GM21360 (cell line): Measurements from ENCODE around the gene MTFMT.
"Not testable (repeated sequence)": the region's sequence is repeated elsewhere in the genome, so short reads cannot be mapped to it uniquely, and the experiment has no call there.

Source experiments
- ATAC-seq: cut with Tn5 transposase; IDR thresholded peaks from one replicate; pipeline ENCODE4 v1.9.1; 2021; ENCODE audit warnings: mild to moderate bottlenecking, moderate library complexity; ENCODE audit not compliant: unreplicated experiment

Gene MTFMT

GRCh38 chr15:65040461-65040860 lies 11.0 kb upstream of the MTFMT start:
- ATAC-seq = no peak

DNA sequence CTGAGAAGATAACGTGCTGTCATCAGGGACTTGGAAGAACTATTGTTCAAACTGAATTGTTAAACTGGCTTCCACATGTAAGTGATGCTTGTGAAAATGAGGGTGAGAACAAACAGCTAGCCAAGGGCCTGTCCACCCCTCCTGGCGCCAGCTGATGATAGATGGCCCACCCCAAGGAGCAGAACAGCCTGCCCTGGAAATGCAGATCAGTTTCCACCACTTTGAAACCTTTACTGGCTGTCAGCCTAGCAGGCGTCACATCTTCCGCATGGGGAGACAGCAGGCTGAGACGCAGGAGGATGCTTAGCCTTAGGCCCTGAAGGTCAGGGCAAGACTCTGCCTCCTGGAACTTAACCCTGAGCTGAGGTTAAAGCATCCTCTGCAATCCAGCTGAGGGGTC lies 9.4 kb upstream of the MTFMT start:
- no peak for ATAC-seq

DNA sequence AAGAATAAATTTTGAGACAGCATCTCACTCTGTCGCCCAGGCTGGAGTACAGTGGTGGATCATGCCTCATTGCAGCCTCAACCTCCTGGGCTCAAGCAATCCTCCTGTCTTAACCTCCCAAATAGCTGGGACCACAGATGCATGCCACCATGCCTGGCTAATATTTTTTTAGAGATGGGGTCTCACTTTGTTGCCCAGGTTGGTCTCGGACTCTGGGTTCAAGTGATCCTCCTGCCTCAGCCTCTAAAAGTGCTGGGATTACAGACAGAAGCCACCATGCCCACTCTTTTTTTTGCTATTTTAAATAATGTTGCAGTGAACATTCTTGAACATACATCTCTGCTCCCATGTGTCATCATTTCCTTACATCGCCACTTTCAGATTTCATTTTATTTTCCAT lies 9.0 kb upstream of the MTFMT start:
- ATAC-seq = no peak

DNA sequence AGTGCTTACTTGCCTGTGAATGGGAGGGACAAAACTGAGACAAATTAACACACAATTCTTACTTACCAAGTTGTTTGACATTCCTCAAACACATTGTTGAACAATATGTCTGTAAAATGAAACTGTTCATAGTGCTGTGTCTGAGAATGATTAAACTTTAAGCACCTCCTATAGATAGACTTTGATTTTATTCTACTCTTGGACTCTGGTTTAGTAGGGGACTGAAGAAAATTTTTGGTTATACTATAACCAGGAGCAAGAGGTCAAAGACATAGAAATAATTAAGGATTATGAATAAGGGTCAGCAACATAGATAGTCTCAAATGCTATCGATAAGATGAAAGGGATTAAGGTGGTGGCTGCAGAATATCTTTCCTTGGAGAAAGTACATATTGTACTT lies 7.9 kb upstream of the MTFMT start:
- ATAC-seq = no peak

DNA sequence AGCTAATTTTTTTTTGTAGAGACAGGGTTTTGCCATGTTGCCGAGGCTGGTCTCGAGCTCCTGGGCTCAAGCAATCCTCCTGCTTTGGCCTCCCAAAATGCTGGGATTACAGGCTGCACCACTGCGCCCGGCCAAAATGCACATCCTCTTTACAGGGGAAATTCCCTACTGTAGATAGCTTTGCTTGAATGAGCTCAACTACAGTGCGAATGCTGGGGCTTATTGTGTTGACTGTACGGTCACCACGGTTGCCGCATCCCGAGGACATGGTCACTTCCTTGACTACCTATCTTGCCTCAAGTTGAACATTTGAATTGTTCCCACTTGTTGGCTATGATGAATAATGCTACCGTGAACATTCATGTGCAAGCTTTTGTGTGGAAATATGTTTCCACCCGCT lies 5.3 kb upstream of the MTFMT start:
- no peak for ATAC-seq

DNA sequence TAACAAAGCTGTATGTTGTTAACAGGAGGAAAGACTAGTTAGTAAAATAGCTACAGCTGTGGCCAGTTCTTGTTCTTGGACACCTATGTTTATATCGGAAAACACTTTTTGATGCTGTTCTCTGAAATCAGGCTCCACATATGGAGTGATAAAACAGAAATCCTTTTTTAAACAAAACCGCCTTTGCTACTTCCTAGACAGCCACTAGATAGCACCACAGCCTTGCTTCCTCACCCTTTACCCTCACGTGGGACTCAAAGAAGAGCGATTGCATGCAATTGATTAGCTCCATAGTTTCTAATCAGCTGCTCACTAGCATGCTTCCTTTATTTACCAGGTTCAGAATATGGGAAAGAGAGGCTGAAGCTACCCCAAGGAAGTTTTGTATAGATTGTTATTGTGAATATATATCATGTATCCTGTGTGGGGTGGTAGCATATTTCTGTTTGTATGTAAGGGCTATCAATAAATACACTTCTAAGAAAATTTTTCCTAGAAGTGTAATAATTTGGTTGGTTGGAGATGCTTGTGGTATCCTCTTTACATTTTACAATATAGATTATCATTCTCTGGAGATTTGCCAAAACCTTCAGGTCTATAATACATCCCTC lies 4.3 kb upstream of the MTFMT start:
- no peak for ATAC-seq

- ATAC-seq = peak; percentile 37
Observed at GRCh38 chr15:65032801-65033537, 3.5 kb upstream of the MTFMT start.

DNA sequence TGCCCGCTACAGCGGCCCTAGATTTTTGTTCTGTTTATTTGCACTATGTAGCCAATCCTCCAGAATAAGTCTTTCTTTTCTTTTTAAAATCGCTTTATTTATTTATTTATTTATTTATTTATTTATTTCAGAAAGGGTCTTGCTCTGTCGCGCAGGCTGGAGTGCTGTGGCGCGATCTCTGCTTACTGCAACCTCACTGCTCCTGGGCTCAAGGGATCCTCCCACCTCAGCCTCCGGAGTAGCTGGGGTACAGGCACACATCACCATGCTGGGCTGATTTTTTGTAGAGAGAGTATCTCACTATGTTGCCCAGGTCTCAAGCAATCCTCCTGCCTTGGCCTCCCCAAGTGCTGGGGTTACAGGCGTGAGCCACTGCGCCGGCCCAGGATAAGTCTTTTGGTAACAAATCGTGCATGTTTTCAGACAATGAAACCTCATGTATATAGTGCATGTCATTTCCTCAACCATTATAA lies 333 bp upstream of the MTFMT start:
- ATAC-seq = no peak

GRCh38 chr15:65028338-65028737 lies 1.1 kb downstream of the MTFMT start:
- no peak for ATAC-seq

- no peak for ATAC-seq
Observed at GRCh38 chr15:65027593-65027992, 1.8 kb downstream of the MTFMT start.

DNA sequence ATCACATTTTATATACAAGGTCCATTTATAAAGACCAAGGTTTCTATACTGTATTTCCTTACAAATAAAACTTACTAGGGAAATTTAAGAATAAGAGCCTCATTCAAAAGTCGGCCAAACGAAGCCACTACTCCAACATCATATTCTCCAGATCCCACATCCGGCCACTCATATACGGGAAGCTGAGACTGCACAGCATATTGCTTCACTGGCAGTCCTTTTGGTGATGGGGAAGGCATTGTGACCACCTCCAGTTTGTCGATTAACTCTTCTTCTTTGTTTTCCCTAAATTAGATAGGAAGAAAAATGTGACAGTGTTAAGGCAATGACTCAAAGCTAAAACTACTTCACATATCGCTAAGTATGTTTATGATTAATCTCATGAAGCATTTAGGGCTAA lies 2.7 kb downstream of the MTFMT start:
- ATAC-seq = no peak

DNA sequence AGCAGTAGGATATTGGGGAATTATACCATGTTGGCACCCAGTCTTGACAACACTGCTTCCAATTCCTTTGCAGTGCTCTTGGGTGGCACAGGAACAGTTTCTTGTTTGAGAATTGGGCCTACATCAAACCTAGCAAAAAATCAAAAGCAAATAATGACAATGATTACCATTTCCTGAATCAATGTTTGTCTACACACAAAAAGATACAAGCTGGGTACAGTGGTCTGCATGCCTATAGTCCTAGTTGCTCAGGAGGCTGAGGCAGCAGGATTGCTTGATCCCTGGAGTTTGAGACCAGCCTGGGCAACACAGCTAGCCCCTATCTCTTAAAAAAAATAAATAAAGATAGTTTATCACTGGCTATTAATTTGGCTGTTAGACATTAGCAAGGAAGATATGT lies 8.0 kb downstream of the MTFMT start:
- no peak for ATAC-seq

- no peak for ATAC-seq
Observed at GRCh38 chr15:65020419-65020818, 9.0 kb downstream of the MTFMT start.

DNA sequence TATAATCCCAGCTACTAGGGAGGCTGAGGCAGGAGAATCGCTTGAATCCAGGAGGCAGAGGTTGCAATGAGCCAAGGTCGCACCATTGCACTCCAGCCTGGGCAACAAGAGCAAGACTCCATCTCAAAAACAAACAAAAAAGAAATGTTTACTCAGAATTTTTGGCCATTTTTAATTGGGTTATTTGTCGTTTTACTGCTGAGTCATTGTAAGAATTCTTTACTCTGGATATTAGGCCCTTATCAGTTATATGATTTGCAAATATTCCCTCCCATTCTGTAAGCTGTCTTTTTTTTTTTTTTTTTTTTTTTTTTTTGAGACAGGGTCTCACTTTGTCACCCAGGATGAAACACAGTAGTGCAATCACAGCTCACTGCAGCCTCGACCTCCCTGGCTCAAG lies 18.2 kb downstream of the MTFMT start:
- not testable (repeated sequence) for ATAC-seq

GRCh38 chr15:65008983-65009382 lies 20.5 kb downstream of the MTFMT start:
- ATAC-seq = no peak

- no peak for ATAC-seq
Observed at GRCh38 chr15:65006876-65007275, 22.6 kb downstream of the MTFMT start.

DNA sequence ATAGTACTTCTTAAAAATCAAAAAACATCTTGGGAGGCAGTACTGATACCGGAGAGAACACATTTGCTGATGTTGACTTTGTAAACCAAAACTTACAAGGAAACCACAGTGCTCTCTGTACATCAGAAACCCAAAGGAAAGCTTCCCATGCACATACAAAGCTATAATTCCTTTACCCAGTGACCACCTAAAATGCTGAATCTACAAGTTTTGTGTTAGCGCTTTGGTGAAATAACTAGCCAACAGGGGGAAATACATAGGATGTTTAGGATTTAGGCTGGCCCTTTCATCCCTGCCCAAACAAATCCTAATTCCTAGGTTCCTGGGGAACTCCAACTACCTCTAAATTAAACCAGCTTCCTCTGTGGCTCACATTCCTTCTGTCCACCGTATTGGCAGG lies 24.4 kb downstream of the MTFMT start:
- no peak for ATAC-seq

DNA sequence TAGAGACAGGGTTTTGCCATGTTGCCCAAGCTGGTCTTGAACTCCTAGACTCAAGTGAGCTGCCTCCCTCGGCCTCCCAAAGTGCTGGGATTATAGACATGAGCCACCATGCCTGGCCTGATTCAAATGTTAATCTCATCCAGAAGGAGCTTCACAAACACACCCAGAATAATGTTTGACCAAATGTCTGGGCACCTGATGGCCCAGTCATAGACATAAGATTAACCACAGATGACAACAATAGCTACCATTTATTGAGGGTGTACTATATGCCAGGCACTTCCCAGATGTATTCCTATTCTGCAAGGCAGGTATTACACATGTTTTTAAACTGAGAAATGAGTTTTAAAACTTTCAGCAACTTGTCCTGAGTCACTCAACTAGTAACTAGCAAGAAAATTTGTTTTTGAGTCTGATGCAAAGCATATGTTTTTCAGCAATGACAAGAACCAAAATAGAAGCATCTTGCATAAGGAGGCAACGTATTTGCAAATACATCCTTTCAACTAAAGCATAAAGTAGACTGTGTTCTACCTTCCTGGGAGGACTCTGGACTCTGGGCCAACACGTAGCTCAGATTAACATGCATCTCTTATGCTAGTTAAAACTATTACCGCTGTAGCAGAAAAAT lies 31.6 kb downstream of the MTFMT start:
- no peak for ATAC-seq

DNA sequence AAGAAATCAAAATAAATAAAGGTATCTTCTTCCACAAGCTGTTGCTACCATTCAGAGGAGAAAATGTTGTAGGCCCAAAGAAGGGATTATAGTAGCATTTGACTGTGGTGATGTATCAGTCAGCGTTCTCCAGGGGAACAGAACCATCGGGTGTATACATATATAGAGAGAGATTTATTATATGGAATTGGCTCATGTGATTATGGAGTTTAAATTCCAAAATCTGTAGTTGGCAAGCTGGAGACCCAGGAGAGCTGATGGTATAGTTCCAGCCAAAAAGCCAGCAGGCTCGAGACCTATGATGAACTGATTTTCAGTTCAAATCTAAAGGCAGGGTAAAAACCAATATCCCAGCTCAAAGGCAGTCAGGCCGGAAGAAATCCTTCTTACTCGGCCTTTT lies 32.4 kb downstream of the MTFMT start:
- no peak for ATAC-seq

- ATAC-seq = no peak
Observed at GRCh38 chr15:64993290-64993689, 36.1 kb downstream of the MTFMT start.

DNA sequence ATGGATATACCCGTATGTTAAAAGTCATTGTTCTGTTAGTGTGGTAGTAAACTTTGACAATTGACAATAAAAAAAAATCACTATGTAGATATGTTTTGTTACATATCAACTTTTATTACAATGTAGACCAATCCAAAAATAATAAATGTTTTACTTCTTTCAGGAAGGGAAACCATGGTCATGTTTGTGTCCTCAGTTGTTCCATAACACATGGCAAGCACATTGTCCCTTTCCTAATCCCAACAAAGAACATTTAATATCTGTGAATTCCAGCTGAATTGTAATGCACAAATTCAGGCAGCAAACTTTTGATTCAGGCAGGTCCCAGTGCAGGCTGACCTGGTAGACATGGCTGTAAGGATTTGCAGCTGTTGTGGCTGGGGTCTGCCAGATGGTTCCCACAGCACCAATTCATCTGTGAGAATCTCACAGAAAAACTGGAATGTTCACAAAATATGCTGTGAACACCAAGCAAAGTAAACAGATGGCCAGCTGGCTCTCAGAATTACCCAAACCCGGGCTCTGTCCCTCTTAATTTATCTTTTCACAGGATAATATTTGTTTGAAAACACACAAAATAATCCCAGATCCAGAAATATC lies 37.8 kb downstream of the MTFMT start:
- no peak for ATAC-seq

GRCh38 chr15:64990168-64990470 lies 39.3 kb downstream of the MTFMT start:
- ATAC-seq = no peak
